Peyer's patch (tissue), 4 donors: ENCODE measurements around the gene PRKACG.

Source experiments
- CTCF ChIP-seq, 6 experiments: fragments of 450-650 bp in 4 of 6; fragments of 200-600 bp in 2 of 6; sonication (generic) in 1 of 6; IDR thresholded peaks; one replicate each; pipeline ENCODE4 v1.5.1; 2017 to 2019; ENCODE audit warnings: antibody characterized with exemption in 6 of 6, mild to moderate bottlenecking in 3 of 6, moderate library complexity in 1 of 6
- POLR2A ChIP-seq, 2 donors: fragments of 450-650 bp; IDR thresholded peaks; one replicate each; pipeline ENCODE4 v1.5.1; 2017; ENCODE audit warnings: antibody characterized with exemption in 2 of 2, mild to moderate bottlenecking in 2 of 2, moderate library complexity in 2 of 2

DNA sequence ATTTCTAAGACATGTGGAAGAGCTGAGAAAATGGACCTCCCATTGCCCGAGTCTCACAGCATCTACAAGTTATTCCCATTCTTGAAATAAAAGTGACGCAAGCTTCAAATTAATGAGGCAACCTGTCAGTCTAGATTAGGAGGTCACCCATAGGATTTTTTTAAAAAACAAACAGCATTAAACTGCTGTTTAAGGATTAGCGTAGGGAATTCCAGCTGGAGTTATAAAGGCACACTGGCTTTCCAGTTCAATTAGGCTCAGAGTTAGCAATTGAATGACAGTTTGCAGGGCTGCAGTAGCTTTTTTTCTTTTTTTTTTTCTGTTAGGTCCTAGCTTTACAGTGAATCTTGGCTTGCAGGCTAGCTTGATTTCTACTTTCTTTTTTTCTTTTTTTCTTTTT is 16.2 kb downstream of the PRKACG start:
- TF ChIP-seq CTCF (IDR thresholded peaks at IDR 0.05) (no peak), POLR2A (IDR thresholded peaks at IDR 0.05) (no peak)
